ENCODE results near the gene POLD1.

POLD1 gene

DNA sequence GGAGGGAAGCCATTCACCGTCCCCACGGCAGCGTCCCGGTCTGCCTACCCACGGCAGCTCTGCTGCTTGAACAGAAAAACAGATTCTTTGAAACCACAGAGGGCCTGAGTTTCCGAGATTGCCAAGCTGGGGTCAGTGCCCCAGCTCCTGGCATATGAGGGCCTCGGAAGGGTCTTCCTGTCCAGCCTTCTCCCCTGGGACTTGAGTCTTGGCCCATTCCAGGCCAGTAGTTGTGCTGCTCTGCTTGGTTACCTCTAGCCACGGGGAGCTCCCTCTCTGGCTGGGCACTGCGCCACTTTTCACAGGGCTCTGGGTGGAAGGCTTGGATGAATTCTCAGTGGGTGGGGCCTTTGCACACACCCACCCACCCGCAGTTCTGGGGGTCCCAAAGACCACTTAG is 26.0 kb downstream of the POLD1 start:
- peaks cover 81% of the 10 kb centered on the region for H3K36me3 ChIP-seq (ENCODE audit: insufficient read depth, low read length)
- no peak overlapping the region for H2AFZ ChIP-seq (ENCODE audit: low read length)
- no peak overlapping the region for H3K9ac ChIP-seq (ENCODE audit: low read length)
- H3K9me2 ChIP-seq (ENCODE audit: low read depth, low read length) = no peaks in the 10 kb centered on the region
- H3K79me2 ChIP-seq (ENCODE audit: insufficient read depth, low read length) = no peaks in the 10 kb centered on the region
- no peak overlapping the region for H3K4me3 ChIP-seq (ENCODE audit: low read depth, low read length, poor library complexity, severe bottlenecking)
- no peak for TF ChIP-seq EZH2 (IDR thresholded peaks at IDR 0.05; ENCODE audit: borderline replicate concordance, low read length)
- TF ChIP-seq, protein P1, sequence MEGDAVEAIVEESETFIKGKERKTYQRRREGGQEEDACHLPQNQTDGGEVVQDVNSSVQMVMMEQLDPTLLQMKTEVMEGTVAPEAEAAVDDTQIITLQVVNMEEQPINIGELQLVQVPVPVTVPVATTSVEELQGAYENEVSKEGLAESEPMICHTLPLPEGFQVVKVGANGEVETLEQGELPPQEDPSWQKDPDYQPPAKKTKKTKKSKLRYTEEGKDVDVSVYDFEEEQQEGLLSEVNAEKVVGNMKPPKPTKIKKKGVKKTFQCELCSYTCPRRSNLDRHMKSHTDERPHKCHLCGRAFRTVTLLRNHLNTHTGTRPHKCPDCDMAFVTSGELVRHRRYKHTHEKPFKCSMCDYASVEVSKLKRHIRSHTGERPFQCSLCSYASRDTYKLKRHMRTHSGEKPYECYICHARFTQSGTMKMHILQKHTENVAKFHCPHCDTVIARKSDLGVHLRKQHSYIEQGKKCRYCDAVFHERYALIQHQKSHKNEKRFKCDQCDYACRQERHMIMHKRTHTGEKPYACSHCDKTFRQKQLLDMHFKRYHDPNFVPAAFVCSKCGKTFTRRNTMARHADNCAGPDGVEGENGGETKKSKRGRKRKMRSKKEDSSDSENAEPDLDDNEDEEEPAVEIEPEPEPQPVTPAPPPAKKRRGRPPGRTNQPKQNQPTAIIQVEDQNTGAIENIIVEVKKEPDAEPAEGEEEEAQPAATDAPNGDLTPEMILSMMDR (IDR thresholded peaks at IDR 0.05; ENCODE audit: low read length) = no peak
- H3K4me2 ChIP-seq (ENCODE audit: low read length) = no peak overlapping the region
- no peaks in the 10 kb centered on the region for H3F3A ChIP-seq (ENCODE audit: insufficient read depth, low read length)
- H3K27ac ChIP-seq (ENCODE audit: low read depth, low read length, poor library complexity, severe bottlenecking) = no peak overlapping the region
- H3K27me3 ChIP-seq (ENCODE audit: insufficient read depth, low read length) = no peaks in the 10 kb centered on the region
- no peaks in the 10 kb centered on the region for H4K20me1 ChIP-seq (ENCODE audit: insufficient read depth, low read length)
- no peaks in the 10 kb centered on the region for H3K9me3 ChIP-seq (ENCODE audit: low read length)
- H3K4me1 ChIP-seq (ENCODE audit: insufficient read depth, low read length, severe bottlenecking) = peaks cover 9% of the 10 kb centered on the region

DNA sequence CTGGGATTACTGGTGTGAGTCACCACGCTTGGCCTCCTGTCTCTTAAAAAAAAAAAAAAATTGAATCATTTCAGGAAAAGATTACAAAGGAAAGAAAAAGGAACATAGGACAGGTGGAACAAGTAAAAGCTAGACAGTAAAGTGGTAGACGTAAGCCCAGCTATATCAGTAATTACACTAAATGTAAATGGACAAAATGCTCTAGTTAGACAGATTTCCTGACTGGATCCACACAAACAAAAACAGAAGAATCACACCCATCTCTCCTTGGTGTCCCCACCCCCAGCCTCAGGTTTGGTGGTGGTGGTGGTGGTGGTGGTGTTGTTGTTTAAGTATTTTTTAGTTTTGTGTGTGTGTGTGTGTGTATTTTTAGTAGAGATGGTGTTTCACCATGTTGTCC is 28.3 kb downstream of the POLD1 start:
- H2AFZ ChIP-seq (ENCODE audit: low read length) = no peak overlapping the region
- H3K79me2 ChIP-seq (ENCODE audit: insufficient read depth, low read length) = no peaks in the 10 kb centered on the region
- H3K9me2 ChIP-seq (ENCODE audit: low read depth, low read length) = no peaks in the 10 kb centered on the region
- TF ChIP-seq EZH2 (IDR thresholded peaks at IDR 0.05; ENCODE audit: borderline replicate concordance, low read length) = no peak
- TF ChIP-seq, protein P1 (IDR thresholded peaks at IDR 0.05; ENCODE audit: low read length) = no peak
- no peaks in the 10 kb centered on the region for H3K27me3 ChIP-seq (ENCODE audit: insufficient read depth, low read length)
- H3K4me3 ChIP-seq (ENCODE audit: low read depth, low read length, poor library complexity, severe bottlenecking) = no peak overlapping the region
- H3K36me3 ChIP-seq (ENCODE audit: insufficient read depth, low read length) = peaks cover 61% of the 10 kb centered on the region
- H3K4me2 ChIP-seq (ENCODE audit: low read length) = no peak overlapping the region
- H4K20me1 ChIP-seq (ENCODE audit: insufficient read depth, low read length) = no peaks in the 10 kb centered on the region
- H3K4me1 ChIP-seq (ENCODE audit: insufficient read depth, low read length, severe bottlenecking) = peaks cover 32% of the 10 kb centered on the region
- H3F3A ChIP-seq (ENCODE audit: insufficient read depth, low read length) = no peaks in the 10 kb centered on the region
- H3K27ac ChIP-seq (ENCODE audit: low read depth, low read length, poor library complexity, severe bottlenecking) = no peak overlapping the region
- H3K9me3 ChIP-seq (ENCODE audit: low read length) = no peaks in the 10 kb centered on the region
- no peak overlapping the region for H3K9ac ChIP-seq (ENCODE audit: low read length)

DNA sequence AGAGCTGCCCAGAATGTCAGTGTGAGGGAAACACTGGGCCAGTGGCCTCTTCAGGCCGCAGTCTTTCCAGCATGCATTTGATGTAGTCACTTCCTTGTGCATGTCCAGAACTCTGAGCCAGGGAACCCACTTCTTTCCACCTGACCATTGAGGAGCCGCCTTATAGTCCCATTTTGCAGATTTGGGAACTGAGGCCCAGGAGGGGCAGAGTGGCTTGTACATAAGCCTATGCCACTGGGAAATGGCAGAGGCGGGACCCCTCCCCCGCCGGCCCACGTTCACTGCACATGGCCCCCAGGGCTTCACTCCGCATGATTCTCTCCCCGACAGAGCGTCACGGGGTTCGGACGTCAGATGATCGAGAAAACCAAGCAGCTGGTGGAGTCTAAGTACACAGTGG is 28.9 kb downstream of the POLD1 start:
- Histone ChIP-seq H3K4me2 (ENCODE audit: low read length) (no peak overlapping the region), H3K9me2 (ENCODE audit: low read depth, low read length) (no peaks in the 10 kb centered on the region), H3K4me1 (ENCODE audit: insufficient read depth, low read length, severe bottlenecking) (peaks cover 37% of the 10 kb centered on the region), H3K9ac (ENCODE audit: low read length) (no peak overlapping the region), H3K36me3 (ENCODE audit: insufficient read depth, low read length) (peaks cover 61% of the 10 kb centered on the region), H2AFZ (ENCODE audit: low read length) (no peak overlapping the region), H3K79me2 (ENCODE audit: insufficient read depth, low read length) (no peaks in the 10 kb centered on the region), H4K20me1 (ENCODE audit: insufficient read depth, low read length) (no peaks in the 10 kb centered on the region), H3K27ac (ENCODE audit: low read depth, low read length, poor library complexity, severe bottlenecking) (no peak overlapping the region), H3K4me3 (ENCODE audit: low read depth, low read length, poor library complexity, severe bottlenecking) (no peak overlapping the region), H3K27me3 (ENCODE audit: insufficient read depth, low read length) (no peaks in the 10 kb centered on the region), H3F3A (ENCODE audit: insufficient read depth, low read length) (no peaks in the 10 kb centered on the region; the same call in 1 of the 2 replicates), H3K9me3 (ENCODE audit: low read length) (no peaks in the 10 kb centered on the region)
- TF ChIP-seq EZH2 (IDR thresholded peaks at IDR 0.05; ENCODE audit: borderline replicate concordance, low read length) = no peak
- TF ChIP-seq, protein P1 (IDR thresholded peaks at IDR 0.05; ENCODE audit: low read length) = no peak
